ENCODE data around the gene DBP. TPM values are rescaled to one million over a fixed set of nuclear protein-coding genes. Genes with fewer than 3 reads are reported as not detected.

Gene DBP
- total RNA-seq, 3 donors from 2014 or later (not counting 1 experiment from before 2014, with no cell fraction given) = 16.4 to 31.2 (median 24.3) TPM

DNA sequence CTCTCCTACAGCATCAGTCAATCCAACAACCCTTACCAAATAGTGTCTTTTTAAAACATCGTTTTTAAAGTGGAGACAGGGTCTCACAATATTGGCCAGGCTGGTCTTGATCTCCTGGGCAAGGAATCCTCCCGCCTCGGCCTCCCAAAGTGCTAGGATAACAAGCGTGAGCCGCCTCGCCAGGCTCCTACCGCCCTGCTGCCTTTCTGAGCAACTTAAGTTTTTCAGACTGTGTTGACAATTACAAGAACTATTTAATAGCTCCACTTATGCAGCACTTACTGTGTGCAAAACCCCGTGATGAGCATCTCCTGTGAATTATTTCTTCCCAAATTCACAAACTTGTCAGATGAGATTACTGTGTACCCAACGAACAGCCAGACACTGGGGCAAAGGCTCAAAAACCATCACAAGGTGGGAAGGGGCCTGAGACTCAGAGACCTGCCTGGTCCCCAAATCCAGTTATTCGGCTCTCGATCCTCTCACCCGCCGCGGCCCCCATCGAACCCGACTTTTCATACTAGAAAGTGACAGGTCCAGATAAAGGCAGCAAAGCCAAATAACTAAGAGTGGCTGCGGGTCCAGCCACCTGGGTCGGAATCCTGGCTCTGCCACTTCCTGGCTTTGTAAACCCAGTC, 18.8 kb downstream of the DBP start:
- 1% methylated on average over 18 of the region's 18 CpGs for WGBS (ENCODE audit: insufficient coverage)
- Histone ChIP-seq H3K27me3 (ENCODE audit: control insufficient read depth, insufficient read depth, low read length) (no peaks in the 10 kb centered on the region), H3K9me3 (ENCODE audit: control insufficient read depth, insufficient read depth, low read length) (no peaks in the 10 kb centered on the region), H3K27ac (ENCODE audit: low read length) (peak overlapping the region; percentile 65), H3K4me3 (ENCODE audit: low read length) (peak overlapping the region; percentile 99), H3K36me3 (ENCODE audit: control insufficient read depth, insufficient read depth, low read length) (peaks cover 33% of the 10 kb centered on the region), H3K4me1 (ENCODE audit: control insufficient read depth, insufficient read depth, low read length) (peaks cover 48% of the 10 kb centered on the region)
- intact Hi-C loops (cut with micrococcal nuclease) = loop anchor here (2.0 kb wide), 1 partner anchor 18 kb away; the partner anchor contains the start of gene DBP
- Mint-ChIP-seq H3K9me3 (no peaks in the 10 kb centered on the region), H3K36me3 (no peaks in the 10 kb centered on the region), H3K4me1 (peaks cover 39 to 43% of the 10 kb centered on the region in 2 donors), H3K27me3 (ENCODE audit: low read depth in 2 of 2) (no peaks in the 10 kb centered on the region), H3K27ac (peak overlapping the region; percentile 97 to 99), H3K4me3 (peak overlapping the region; percentile 96)
- ATAC-seq = no peak
- TF ChIP-seq, protein P1, sequence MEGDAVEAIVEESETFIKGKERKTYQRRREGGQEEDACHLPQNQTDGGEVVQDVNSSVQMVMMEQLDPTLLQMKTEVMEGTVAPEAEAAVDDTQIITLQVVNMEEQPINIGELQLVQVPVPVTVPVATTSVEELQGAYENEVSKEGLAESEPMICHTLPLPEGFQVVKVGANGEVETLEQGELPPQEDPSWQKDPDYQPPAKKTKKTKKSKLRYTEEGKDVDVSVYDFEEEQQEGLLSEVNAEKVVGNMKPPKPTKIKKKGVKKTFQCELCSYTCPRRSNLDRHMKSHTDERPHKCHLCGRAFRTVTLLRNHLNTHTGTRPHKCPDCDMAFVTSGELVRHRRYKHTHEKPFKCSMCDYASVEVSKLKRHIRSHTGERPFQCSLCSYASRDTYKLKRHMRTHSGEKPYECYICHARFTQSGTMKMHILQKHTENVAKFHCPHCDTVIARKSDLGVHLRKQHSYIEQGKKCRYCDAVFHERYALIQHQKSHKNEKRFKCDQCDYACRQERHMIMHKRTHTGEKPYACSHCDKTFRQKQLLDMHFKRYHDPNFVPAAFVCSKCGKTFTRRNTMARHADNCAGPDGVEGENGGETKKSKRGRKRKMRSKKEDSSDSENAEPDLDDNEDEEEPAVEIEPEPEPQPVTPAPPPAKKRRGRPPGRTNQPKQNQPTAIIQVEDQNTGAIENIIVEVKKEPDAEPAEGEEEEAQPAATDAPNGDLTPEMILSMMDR (IDR thresholded peaks at IDR 0.05) = no peak
- no peak for DNase-seq

DNA sequence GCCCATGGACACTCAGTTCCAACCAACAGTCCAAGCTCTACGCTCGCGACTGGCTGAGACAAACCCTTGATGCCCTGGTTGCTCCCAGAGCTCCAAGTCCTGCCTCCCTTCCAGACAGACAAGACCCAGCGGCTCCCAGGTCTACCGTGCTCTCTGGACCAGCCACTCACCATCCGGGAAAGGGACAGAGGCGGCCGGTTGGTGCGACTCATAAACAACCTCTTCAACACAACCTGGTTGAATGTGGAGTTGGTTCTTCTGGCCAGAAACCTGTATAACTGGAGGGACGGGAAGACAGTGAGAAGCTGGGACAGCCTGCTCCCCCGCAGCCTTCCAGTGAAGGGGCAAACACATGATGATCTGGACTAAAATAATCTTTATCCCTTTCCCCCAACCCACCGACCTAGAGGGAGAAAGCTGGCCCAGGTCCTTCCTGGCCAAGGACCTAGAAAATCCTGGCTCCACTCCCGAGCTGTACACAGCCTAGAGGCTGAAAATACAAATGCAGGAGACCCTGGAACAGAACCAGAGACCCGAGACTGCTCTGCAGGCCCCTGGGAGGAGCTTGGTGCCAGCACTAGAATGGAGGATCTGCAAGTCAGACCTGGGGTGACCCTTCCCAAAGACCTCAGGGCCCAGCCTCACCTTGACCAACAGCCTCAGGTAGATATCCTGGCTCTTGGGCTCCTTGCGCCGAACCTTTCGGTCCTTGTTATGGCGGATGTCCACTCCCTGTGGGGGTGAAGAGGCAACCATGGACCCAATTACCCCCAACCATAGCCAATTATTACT, 19.8 kb downstream of the DBP start:
- Histone ChIP-seq H3K4me1 (ENCODE audit: control insufficient read depth, insufficient read depth, low read length) (peaks cover 40% of the 10 kb centered on the region), H3K27ac (ENCODE audit: low read length) (peak overlapping the region; percentile 65), H3K4me3 (ENCODE audit: low read length) (no peak overlapping the region), H3K9me3 (ENCODE audit: control insufficient read depth, insufficient read depth, low read length) (no peaks in the 10 kb centered on the region), H3K27me3 (ENCODE audit: control insufficient read depth, insufficient read depth, low read length) (no peaks in the 10 kb centered on the region), H3K36me3 (ENCODE audit: control insufficient read depth, insufficient read depth, low read length) (peaks cover 33% of the 10 kb centered on the region)
- TF ChIP-seq, protein P1 (IDR thresholded peaks at IDR 0.05) = no peak
- DNase-seq = no peak
- WGBS (ENCODE audit: insufficient coverage) = 79% methylated on average over 13 of the region's 18 CpGs
- H3K9me3 Mint-ChIP-seq = no peaks in the 10 kb centered on the region
- peak overlapping the region; percentile 96 for H3K4me3 Mint-ChIP-seq
- H3K27ac Mint-ChIP-seq = peak overlapping the region; percentile 97 to 99
- H3K27me3 Mint-ChIP-seq (ENCODE audit: low read depth in 2 of 2) = no peaks in the 10 kb centered on the region
- H3K36me3 Mint-ChIP-seq = no peaks in the 10 kb centered on the region
- intact Hi-C loops (cut with micrococcal nuclease) = no loop called here
- no peak for ATAC-seq
- H3K4me1 Mint-ChIP-seq = peaks cover 36 to 40% of the 10 kb centered on the region in 2 donors

DNA sequence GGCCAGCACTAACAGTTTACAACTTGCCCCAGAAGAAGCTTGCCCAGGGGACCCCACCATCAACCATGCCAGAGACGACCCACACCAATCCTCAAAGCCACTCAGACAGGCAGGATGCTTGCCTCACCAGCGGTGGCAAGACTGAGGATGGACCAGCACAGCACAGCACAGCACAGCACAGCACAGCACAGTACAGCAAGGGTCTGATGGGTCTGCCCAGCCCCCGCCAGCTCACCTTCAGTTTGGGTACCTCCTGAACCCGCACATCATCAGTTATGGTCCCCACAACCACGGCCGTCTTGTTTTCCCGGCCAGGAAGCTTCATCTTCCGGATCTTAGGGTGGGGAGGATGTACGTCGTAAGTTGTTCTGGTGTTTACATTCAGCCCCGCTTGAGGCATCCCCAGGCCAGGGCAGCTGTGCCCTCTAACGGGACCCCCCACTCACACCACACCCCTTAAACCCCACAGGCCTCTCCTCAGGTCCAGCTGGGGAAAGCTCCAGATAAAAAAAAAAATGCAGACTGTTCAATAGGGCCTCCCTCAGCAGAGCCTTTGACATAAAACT, 20.6 kb downstream of the DBP start:
- Mint-ChIP-seq H3K27me3 (ENCODE audit: low read depth in 2 of 2) (no peaks in the 10 kb centered on the region), H3K9me3 (no peaks in the 10 kb centered on the region), H3K4me1 (peaks cover 36 to 40% of the 10 kb centered on the region in 2 donors), H3K4me3 (peak overlapping the region; percentile 96), H3K27ac (peak overlapping the region in 1 of 2 donors; percentile 99), H3K36me3 (no peaks in the 10 kb centered on the region)
- ATAC-seq = no peak
- no peaks in the 10 kb centered on the region for H3K27me3 ChIP-seq (ENCODE audit: control insufficient read depth, insufficient read depth, low read length)
- TF ChIP-seq, protein P1 (IDR thresholded peaks at IDR 0.05) = no peak
- no peak overlapping the region for H3K27ac ChIP-seq (ENCODE audit: low read length)
- no peak overlapping the region for H3K4me3 ChIP-seq (ENCODE audit: low read length)
- H3K36me3 ChIP-seq (ENCODE audit: control insufficient read depth, insufficient read depth, low read length) = peaks cover 33% of the 10 kb centered on the region
- 84% methylated on average over 9 of the region's 12 CpGs for WGBS (ENCODE audit: insufficient coverage)
- intact Hi-C loops (cut with micrococcal nuclease) = no loop called here
- H3K4me1 ChIP-seq (ENCODE audit: control insufficient read depth, insufficient read depth, low read length) = peaks cover 38% of the 10 kb centered on the region
- DNase-seq = peak in 1 of 2 donors; percentile 30
- H3K9me3 ChIP-seq (ENCODE audit: control insufficient read depth, insufficient read depth, low read length) = no peaks in the 10 kb centered on the region

Measured in natural killer cell (primary cell).